Neuronal stem cell (in vitro differentiated cells): ENCODE results near the gene NSG1.

Source experiments
- DNase-seq: peaks from one replicate; pipeline ENCODE4 v3.0.0-alpha.2; 2013; ENCODE audit warnings: low spot score
- H2AFZ ChIP-seq: one replicate; pipeline ENCODE4 v1.6.1; 2013; ENCODE audit warnings: mild to moderate bottlenecking, low read length, inconsistent platforms
- H2AK5ac ChIP-seq: 2 replicates; pipeline ENCODE4 v1.6.1; 2013; ENCODE audit warnings: low read depth, mild to moderate bottlenecking, inconsistent platforms, low read length, moderate library complexity, mixed read lengths
- H2BK120ac ChIP-seq: 2 replicates; pipeline ENCODE4 v1.6.1; 2013; ENCODE audit warnings: low read depth, mild to moderate bottlenecking, inconsistent platforms, low read length, moderate library complexity, mixed read lengths
- H2BK12ac ChIP-seq: one replicate; pipeline ENCODE4 v1.6.1; 2013; ENCODE audit warnings: low read length, inconsistent platforms
- H2BK15ac ChIP-seq: 2 replicates; pipeline ENCODE4 v1.6.1; 2013; ENCODE audit warnings: mild to moderate bottlenecking, low read length, inconsistent platforms, mixed read lengths
- H2BK5ac ChIP-seq: one replicate; pipeline ENCODE4 v1.6.1; 2013; ENCODE audit warnings: inconsistent platforms, mild to moderate bottlenecking, low read length, moderate library complexity
- H3K14ac ChIP-seq: one replicate; pipeline ENCODE4 v1.6.1; 2013; ENCODE audit warnings: low read length, inconsistent platforms
- H3K18ac ChIP-seq: 2 replicates; pipeline ENCODE4 v1.6.1; 2013; ENCODE audit warnings: low read length, inconsistent platforms
- H3K23ac ChIP-seq: 2 replicates; pipeline ENCODE4 v1.6.1; 2013; ENCODE audit warnings: low read depth, mild to moderate bottlenecking, mixed read lengths, low read length, inconsistent platforms; ENCODE audit not compliant: poor library complexity
- H3K27ac ChIP-seq: replicated peaks from 3 replicates; pipeline ENCODE4 v1.5.1; 2013; ENCODE audit warnings: low read length, inconsistent platforms
- H3K27me3 ChIP-seq, 3 experiments: 2 replicates each; pipeline ENCODE4 v1.6.1; 2013; ENCODE audit warnings: low read length in 3 of 3, mild to moderate bottlenecking in 2 of 3, inconsistent platforms in 1 of 3, low read depth in 1 of 3, mixed read lengths in 1 of 3, moderate library complexity in 1 of 3; ENCODE audit not compliant: control insufficient read depth in 3 of 3, insufficient read depth in 3 of 3
- H3K36me3 ChIP-seq, 2 donors: replicated peaks in 1 of 2; 2 replicates each; pipeline ENCODE4 v1.6.1; 2013; ENCODE audit warnings: low read length in 2 of 2; ENCODE audit not compliant: control insufficient read depth in 2 of 2, insufficient read depth in 2 of 2
- H3K4ac ChIP-seq: 2 replicates; pipeline ENCODE4 v1.6.1; 2013; ENCODE audit warnings: inconsistent platforms, mild to moderate bottlenecking, low read length, moderate library complexity
- H3K4me1 ChIP-seq, 2 donors: 1 replicate in 1 of 2; 2 replicates in 1 of 2; pipeline ENCODE4 v1.6.1; 2013; ENCODE audit warnings: low read length in 2 of 2, low read depth in 1 of 2; ENCODE audit not compliant: control insufficient read depth in 2 of 2, insufficient read depth in 1 of 2
- H3K4me2 ChIP-seq: one replicate; pipeline ENCODE4 v1.6.1; 2013; ENCODE audit warnings: mild to moderate bottlenecking, low read length, inconsistent platforms; ENCODE audit not compliant: insufficient read depth, poor library complexity, severe bottlenecking
- H3K4me3 ChIP-seq, 2 donors: 2 replicates each; pipeline ENCODE4 v1.5.1; 2013; ENCODE audit warnings: low read length in 2 of 2, mild to moderate bottlenecking in 2 of 2, inconsistent platforms in 1 of 2, moderate library complexity in 1 of 2
- H3K79me1 ChIP-seq: one replicate; pipeline ENCODE4 v1.6.1; 2013; ENCODE audit warnings: low read depth, mild to moderate bottlenecking, inconsistent platforms, low read length, moderate library complexity
- H3K9ac ChIP-seq: one replicate; pipeline ENCODE4 v1.6.1; 2013; ENCODE audit warnings: mild to moderate bottlenecking, low read depth, low read length, inconsistent platforms; ENCODE audit not compliant: poor library complexity
- H3K9me3 ChIP-seq, 2 donors: replicated peaks in 1 of 2; 2 replicates each; pipeline versions ENCODE3 to v1.6.1; 2013; ENCODE audit warnings: low read length in 2 of 2, mild to moderate bottlenecking in 2 of 2, inconsistent platforms in 1 of 2, low read depth in 1 of 2, mixed read lengths in 1 of 2, moderate library complexity in 1 of 2; ENCODE audit not compliant: control insufficient read depth in 2 of 2, insufficient read depth in 1 of 2
- H4K8ac ChIP-seq: one replicate; pipeline ENCODE4 v1.6.1; 2013; ENCODE audit warnings: low read depth, mild to moderate bottlenecking, inconsistent platforms, low read length, moderate library complexity
- H4K91ac ChIP-seq: one replicate; pipeline ENCODE4 v1.6.1; 2013; ENCODE audit warnings: low read length, low read depth, mild to moderate bottlenecking, inconsistent platforms; ENCODE audit not compliant: poor library complexity
- WGBS, 2 donors: extraction: QIAGEN DNeasy Blood & Tissue Kit; methylation state at CpG; one replicate each; pipeline ENCODE4 v1.1.7; 2013; ENCODE audit warnings: missing lambda C conversion rate in 2 of 2, mixed read lengths in 1 of 2; ENCODE audit not compliant: insufficient read length in 2 of 2, insufficient replicate concordance in 1 of 2; ENCODE audit errors: extremely low coverage in 2 of 2; 5-methylcytosine and 5-hydroxymethylcytosine counted together

NSG1 gene

GRCh38 chr4:4356106-4357041, 30.5 kb upstream of the NSG1 start:
- H4K91ac ChIP-seq = no peak overlapping the region
- peak overlapping the region; percentile 48 for H2AFZ ChIP-seq
- no peak overlapping the region for H3K27ac ChIP-seq
- no peak overlapping the region for H2BK12ac ChIP-seq
- WGBS, 2 donors = no CpG with 5 or more reads among the region's 26 CpGs
- no peaks in the 10 kb centered on the region for H3K36me3 ChIP-seq
- no peak overlapping the region for H2BK5ac ChIP-seq
- DNase-seq = no peak
- H3K23ac ChIP-seq = no peak overlapping the region
- peaks cover 0 to 25% (median 0%) of the 10 kb centered on the region in 3 experiments for H3K27me3 ChIP-seq
- peak overlapping the region; percentile 42 for H2BK15ac ChIP-seq
- H3K18ac ChIP-seq = peak overlapping the region; percentile 80
- no peak overlapping the region for H3K4me3 ChIP-seq
- no peak overlapping the region for H4K8ac ChIP-seq
- H3K14ac ChIP-seq = no peak overlapping the region
- no peaks in the 10 kb centered on the region for H3K79me1 ChIP-seq
- peak overlapping the region; percentile 58 for H2AK5ac ChIP-seq
- no peak overlapping the region for H3K4me2 ChIP-seq
- H3K9me3 ChIP-seq = no peaks in the 10 kb centered on the region
- H3K9ac ChIP-seq = peak overlapping the region; percentile 68
- peaks cover 8% of the 10 kb centered on the region in 2 donors for H3K4me1 ChIP-seq
- peak overlapping the region; percentile 49 for H2BK120ac ChIP-seq
- no peak overlapping the region for H3K4ac ChIP-seq

DNA sequence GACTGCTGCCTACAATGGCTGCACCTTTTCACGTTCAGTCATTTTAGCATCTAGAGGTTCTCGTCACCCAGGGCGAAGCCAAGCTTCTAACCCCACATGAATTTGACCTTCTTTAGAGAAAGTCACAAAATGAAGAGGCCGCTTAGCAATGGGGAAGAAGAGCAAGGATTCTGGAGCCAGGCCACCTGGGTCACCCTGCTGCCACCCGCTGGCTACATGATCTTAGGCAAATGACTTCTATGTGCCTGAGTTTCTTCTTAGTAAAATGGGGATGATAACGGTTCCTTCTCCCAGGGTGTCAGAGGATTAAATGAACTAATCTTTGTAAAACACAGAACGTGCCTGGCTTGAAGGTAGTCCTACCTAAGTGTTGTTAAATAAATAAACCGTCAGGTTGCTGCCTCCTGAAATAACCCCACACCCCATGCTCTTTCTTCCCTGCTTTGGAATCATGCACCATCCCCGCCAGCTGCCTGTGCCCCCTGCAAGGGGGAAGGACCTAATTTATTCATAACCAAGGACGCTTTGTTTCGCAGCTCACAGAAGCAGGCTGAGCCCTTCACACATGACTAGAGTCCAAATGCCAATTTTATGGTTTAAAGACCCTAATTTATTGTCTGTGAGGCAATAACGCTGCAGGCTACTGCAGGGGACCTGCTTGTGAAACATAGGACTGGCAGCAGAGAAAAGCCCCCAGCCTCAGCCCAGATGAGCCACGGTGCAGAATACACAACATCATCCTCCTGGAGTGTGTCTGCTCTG, 28.6 kb upstream of the NSG1 start:
- no peak overlapping the region for H2BK12ac ChIP-seq
- H2AK5ac ChIP-seq = no peak overlapping the region
- no peak overlapping the region for H4K91ac ChIP-seq
- no peak overlapping the region for H3K27ac ChIP-seq
- no peak for DNase-seq
- H3K4ac ChIP-seq = no peak overlapping the region
- no peak overlapping the region for H3K23ac ChIP-seq
- no peak overlapping the region for H3K4me3 ChIP-seq
- no peak overlapping the region for H2BK120ac ChIP-seq
- H3K18ac ChIP-seq = no peak overlapping the region
- H2BK15ac ChIP-seq = no peak overlapping the region
- peak overlapping the region; percentile 35 for H3K4me2 ChIP-seq
- no peak overlapping the region for H3K9ac ChIP-seq
- no peaks in the 10 kb centered on the region for H3K36me3 ChIP-seq
- H2AFZ ChIP-seq = peak overlapping the region; percentile 8
- no peaks in the 10 kb centered on the region for H3K79me1 ChIP-seq
- H4K8ac ChIP-seq = no peak overlapping the region
- H3K4me1 ChIP-seq = peaks cover 8% of the 10 kb centered on the region in 2 donors
- peak overlapping the region; percentile 10 for H3K14ac ChIP-seq
- WGBS, 2 donors = no CpG with 5 or more reads among the region's 13 CpGs
- peaks cover 0 to 27% (median 0%) of the 10 kb centered on the region in 3 experiments for H3K27me3 ChIP-seq
- H3K9me3 ChIP-seq = no peaks in the 10 kb centered on the region
- H2BK5ac ChIP-seq = no peak overlapping the region

DNA sequence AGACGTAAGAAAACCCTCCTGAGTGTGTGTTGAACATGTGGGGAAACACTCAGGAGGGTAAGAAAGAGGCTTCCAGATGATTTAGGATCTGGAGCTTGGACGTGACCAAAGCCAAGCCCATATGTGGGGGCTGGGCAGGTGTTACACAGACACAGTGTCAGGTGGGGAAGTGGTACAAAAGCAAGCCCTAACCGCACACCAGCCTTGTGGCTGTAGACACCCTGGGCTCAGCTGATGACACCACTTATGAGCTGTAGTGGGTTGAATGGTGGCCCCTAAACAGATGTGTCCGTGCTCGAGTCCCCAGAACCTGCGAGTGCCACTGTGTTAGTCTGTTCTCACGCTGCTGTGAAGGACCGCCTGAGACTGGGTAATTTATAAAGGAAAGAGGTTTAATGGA, 25.0 kb upstream of the NSG1 start:
- peaks cover 7 to 8% of the 10 kb centered on the region in 2 donors for H3K4me1 ChIP-seq
- no peak overlapping the region for H3K4me3 ChIP-seq
- H2BK5ac ChIP-seq = no peak overlapping the region
- DNase-seq = no peak
- H2BK12ac ChIP-seq = no peak overlapping the region
- H3K79me1 ChIP-seq = no peaks in the 10 kb centered on the region
- H3K27ac ChIP-seq = no peak overlapping the region
- no peak overlapping the region for H2BK120ac ChIP-seq
- H3K9ac ChIP-seq = no peak overlapping the region
- H2AFZ ChIP-seq = no peak overlapping the region
- no peak overlapping the region for H3K23ac ChIP-seq
- peaks cover 0 to 14% (median 0%) of the 10 kb centered on the region in 3 experiments for H3K27me3 ChIP-seq
- no peaks in the 10 kb centered on the region for H3K36me3 ChIP-seq
- H2BK15ac ChIP-seq = no peak overlapping the region
- H3K4me2 ChIP-seq = no peak overlapping the region
- peaks cover 0 to 8% of the 10 kb centered on the region in 2 donors for H3K9me3 ChIP-seq
- no CpG with 5 or more reads among the region's 8 CpGs for WGBS, 2 donors
- H4K8ac ChIP-seq = no peak overlapping the region
- no peak overlapping the region for H2AK5ac ChIP-seq
- H3K18ac ChIP-seq = no peak overlapping the region
- no peak overlapping the region for H3K14ac ChIP-seq
- H3K4ac ChIP-seq = no peak overlapping the region
- H4K91ac ChIP-seq = no peak overlapping the region
